Ureter (tissue), 1 donor: Measurements from ENCODE around the gene FUT9. TPM values are rescaled to one million over a fixed set of nuclear protein-coding genes. Genes with fewer than 3 reads are reported as not detected.
"Not testable (repeated sequence)": the region's sequence is repeated elsewhere in the genome, so short reads cannot be mapped to it uniquely, and the experiment has no call there.

ENCODE experiments used
- DNase-seq: peaks from one replicate; pipeline ENCODE4 v3.0.0-alpha.2; 2020; ENCODE audit warnings: low spot score
- total RNA-seq: library from RNA; stranded (reverse); gene quantifications from one replicate; pipeline ENCODE4 v1.2.4, GENCODE V29; 2023
- donor health status: DM: yes; HTN: yes; CAD: no.

Gene FUT9
- total RNA-seq, 1 donor from 2014 or later, result 6.7 TPM

DNA sequence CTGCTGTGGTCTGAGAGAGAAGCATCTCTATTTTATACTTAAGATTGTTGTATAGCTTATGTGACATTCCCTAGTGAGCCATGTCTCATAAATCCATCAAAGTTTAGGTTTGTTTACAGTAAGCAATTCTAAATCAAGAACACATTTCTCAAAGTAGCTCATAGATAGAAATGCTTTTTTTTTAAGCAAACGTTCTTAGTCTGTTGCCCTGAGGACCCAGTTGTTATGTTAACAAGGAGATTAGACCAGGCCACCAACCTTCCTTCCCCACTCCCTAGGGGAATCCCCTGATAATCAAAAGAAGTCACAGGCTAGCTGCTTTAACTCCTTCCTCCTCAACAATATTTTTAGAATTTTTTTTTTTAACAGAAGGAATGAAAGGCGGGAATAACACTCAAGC lies 169.0 kb downstream of the FUT9 start:
- no peak for DNase-seq

GRCh38 chr6:96186094-96186493 lies 170.3 kb downstream of the FUT9 start:
- DNase-seq, result no peak

GRCh38 chr6:96186516-96187195 lies 170.9 kb downstream of the FUT9 start:
- DNase-seq, result no peak

- no peak for DNase-seq
These were observed 178.9 kb downstream of the FUT9 start for GRCh38 chr6:96194675-96195074.

- DNase-seq, result no peak
These were observed 179.5 kb downstream of the FUT9 start for GRCh38 chr6:96195272-96195671.

- no peak for DNase-seq
These were observed 180.9 kb downstream of the FUT9 start for GRCh38 chr6:96196633-96197032.

GRCh38 chr6:96197241-96197640 lies 181.5 kb downstream of the FUT9 start:
- no peak for DNase-seq

GRCh38 chr6:96202571-96202970 lies 186.8 kb downstream of the FUT9 start:
- DNase-seq, result no peak

GRCh38 chr6:96211341-96211740 lies 195.6 kb downstream of the FUT9 start:
- no peak for DNase-seq

DNA sequence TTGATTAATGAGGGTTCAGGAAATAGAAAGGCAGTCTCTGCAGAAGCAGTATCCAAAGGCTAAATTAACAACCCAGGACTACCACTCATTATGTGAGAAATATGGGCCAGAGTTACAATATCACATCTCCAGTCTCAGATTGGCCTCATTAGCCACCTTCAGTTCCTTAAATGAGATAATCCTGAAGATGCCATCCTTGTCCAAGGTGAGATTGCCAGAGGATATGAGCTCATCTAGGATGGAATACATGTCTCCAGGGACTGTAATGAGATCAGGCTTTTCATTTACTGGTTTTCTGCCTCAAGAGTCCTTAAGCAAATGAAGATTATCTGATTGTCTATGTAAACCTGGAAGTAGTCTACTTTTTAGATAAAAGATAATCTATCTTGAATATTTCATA lies 196.3 kb downstream of the FUT9 start:
- DNase-seq, result no peak

- DNase-seq, result no peak
These were observed 198.0 kb downstream of the FUT9 start for GRCh38 chr6:96213784-96214183.

GRCh38 chr6:96223695-96224094 lies 207.9 kb downstream of the FUT9 start:
- DNase-seq, result no peak

GRCh38 chr6:96227135-96227534 lies 211.4 kb downstream of the FUT9 start:
- DNase-seq, result no peak

GRCh38 chr6:96234444-96234843 lies 218.7 kb downstream of the FUT9 start:
- DNase-seq, result no peak

- DNase-seq, result no peak
These were observed 220.2 kb downstream of the FUT9 start for GRCh38 chr6:96235927-96236326.

GRCh38 chr6:96236471-96236870 lies 220.7 kb downstream of the FUT9 start:
- no peak for DNase-seq

DNA sequence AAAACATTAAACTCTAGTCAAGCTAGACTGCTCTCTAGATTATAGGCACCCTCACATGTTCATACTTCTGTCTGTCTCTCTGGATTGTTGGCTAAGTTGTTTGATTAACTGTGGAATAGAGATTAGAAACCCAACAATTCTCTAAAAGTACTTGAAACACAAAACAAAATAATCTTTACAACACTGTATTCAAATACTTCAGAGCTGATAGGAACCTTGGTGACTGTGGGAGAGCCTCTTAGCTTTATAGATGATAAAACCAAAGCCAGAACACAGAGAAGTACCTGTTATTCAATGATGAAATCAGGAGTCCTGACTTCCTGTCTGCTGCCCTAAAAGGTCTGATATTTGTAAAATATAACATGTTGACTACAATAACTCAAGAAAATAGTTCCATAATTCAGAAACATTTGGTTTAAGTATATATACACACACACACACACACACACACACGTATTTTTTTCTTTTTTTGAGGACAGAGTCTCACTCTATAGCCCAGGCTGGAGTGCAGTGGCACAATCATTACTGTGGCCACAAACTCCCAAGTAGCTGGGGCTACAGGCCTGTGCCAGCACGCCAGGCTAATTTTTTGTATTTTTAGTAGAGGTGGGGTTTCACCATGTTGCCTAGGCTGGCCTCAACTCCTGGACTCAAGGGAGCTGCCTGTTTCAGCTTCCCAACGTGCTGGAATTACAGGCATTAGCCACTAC lies 222.0 kb downstream of the FUT9 start:
- DNase-seq, result no peak

- no peak for DNase-seq
These were observed 230.8 kb downstream of the FUT9 start for GRCh38 chr6:96246563-96246962.

DNA sequence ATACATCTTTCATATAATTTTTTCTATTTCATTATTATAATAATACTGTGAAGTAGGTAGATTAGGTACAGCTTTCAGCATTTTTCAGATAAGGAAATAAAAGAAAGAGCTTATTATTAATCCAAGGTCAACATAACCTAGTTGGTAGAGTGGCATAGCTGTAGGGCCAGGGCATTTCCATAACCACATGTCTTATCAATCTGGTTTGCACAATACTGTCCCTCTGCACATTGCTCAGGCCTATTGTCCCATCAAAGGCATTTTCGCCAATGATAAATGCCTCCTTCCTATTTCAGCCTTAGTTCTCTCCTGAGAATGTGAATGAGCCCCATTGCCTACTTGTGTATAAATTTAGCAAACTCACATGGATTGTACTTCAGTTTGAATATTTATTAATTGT lies 234.0 kb downstream of the FUT9 start:
- no peak for DNase-seq

DNA sequence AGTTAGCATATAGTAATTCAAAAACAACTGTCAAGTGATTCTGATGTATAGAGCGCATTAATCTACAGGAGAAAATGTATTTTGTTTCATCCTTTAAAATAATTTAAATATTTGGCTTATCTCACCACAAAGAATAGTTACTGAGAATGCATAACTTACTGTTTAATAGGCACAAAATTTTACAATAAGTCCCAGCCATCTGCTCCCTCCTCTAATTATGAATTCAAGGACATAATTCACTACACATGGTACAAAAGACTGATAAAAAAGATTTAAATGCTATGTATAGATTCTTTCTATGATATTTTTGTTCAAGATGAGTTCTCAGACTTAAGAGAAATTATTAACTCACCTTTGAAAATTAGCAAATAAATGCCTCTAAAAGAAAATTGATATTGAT lies 242.0 kb downstream of the FUT9 start:
- no peak for DNase-seq

GRCh38 chr6:96260787-96261430 lies 245.1 kb downstream of the FUT9 start:
- not testable (repeated sequence) for DNase-seq
